ENCODE measurements around the gene RAD18. TPM values are rescaled to one million over a fixed set of nuclear protein-coding genes. Genes with fewer than 3 reads are reported as not detected.

The RAD18 gene
- total RNA-seq, 1 experiment from 2014 or later = 46.6 TPM

DNA sequence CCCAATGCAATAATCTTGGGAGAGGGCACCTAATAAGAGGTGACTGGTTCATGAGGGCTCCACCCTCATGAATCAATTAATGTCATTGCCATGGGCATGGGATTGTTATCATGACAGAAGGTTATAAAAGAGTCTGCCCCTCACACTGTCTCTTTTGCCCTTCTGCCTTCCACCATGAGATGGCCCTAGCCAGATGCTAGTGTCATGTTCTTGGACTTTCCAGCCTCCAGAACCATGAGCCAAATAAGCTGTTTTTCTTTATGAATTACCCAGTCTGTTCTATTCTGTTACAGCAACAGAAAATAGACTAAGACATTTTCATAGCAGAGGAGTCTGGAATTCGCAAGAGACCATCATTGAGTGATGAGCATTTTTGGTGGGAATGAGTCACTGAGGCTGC is 16.0 kb upstream of the RAD18 start:
- Histone ChIP-seq H4K20me1 (ENCODE audit: low read length) (no peaks in the 10 kb centered on the region), H3K9me3 (ENCODE audit: low read length) (no peaks in the 10 kb centered on the region)
- CTCF ChIA-PET = no interaction called here

DNA sequence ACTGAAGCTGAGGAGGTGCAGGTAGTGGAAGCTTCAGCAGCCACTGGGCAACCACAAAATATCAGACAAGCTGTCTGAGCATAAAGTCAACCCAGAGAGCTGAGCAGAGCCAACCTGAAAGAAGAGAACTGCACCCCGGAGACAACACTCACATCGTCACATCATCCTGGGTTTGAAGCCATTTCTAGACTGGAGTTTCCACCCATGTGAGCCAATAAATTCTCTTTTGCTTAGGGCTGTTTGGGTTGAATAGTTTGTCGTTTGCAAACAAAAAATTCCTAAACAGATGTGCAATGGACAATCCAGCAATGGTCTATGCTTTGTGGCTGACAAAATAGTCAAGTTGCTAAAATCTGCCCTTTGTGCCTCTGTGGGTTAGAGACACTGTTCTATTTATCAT is 15.3 kb upstream of the RAD18 start:
- CTCF ChIA-PET = no interaction called here
- Histone ChIP-seq H3K79me2 (ENCODE audit: low read length) (no peaks in the 10 kb centered on the region), H3K27ac (ENCODE audit: low read length) (no peak overlapping the region), H3K36me3 (ENCODE audit: low read depth, low read length) (no peaks in the 10 kb centered on the region), H3K4me1 (ENCODE audit: insufficient read depth, low read length) (no peaks in the 10 kb centered on the region), H3K27me3 (ENCODE audit: low read length) (peaks cover 3% of the 10 kb centered on the region; the same call in 1 of the 2 replicates), H3K9me2 (replicated peaks; ENCODE audit: low read length) (no peaks in the 10 kb centered on the region), H3K9me3 (ENCODE audit: low read length) (no peaks in the 10 kb centered on the region), H3K9ac (ENCODE audit: low read length) (no peak overlapping the region), H3F3A (ENCODE audit: low read length, unreplicated experiment) (no peaks in the 10 kb centered on the region), H3K4me3 (ENCODE audit: low read length) (no peak overlapping the region), H2AFZ (ENCODE audit: low read length) (no peak overlapping the region), H3K4me2 (ENCODE audit: low read length) (no peak overlapping the region), H4K20me1 (ENCODE audit: low read length) (no peaks in the 10 kb centered on the region)
- intact Hi-C loops (cut with micrococcal nuclease) = no loop called here
- no peak for ATAC-seq
- POLR2A ChIA-PET (ENCODE audit: unreplicated experiment) = no interaction called here
- BruUV-seq (replicated peaks) = no TSS peak
- DNase-seq = no peak
- no peak for TF ChIP-seq EZH2phosphoT487 (IDR thresholded peaks at IDR 0.05; ENCODE audit: borderline replicate concordance, low read length)
- TF ChIP-seq, protein P1, sequence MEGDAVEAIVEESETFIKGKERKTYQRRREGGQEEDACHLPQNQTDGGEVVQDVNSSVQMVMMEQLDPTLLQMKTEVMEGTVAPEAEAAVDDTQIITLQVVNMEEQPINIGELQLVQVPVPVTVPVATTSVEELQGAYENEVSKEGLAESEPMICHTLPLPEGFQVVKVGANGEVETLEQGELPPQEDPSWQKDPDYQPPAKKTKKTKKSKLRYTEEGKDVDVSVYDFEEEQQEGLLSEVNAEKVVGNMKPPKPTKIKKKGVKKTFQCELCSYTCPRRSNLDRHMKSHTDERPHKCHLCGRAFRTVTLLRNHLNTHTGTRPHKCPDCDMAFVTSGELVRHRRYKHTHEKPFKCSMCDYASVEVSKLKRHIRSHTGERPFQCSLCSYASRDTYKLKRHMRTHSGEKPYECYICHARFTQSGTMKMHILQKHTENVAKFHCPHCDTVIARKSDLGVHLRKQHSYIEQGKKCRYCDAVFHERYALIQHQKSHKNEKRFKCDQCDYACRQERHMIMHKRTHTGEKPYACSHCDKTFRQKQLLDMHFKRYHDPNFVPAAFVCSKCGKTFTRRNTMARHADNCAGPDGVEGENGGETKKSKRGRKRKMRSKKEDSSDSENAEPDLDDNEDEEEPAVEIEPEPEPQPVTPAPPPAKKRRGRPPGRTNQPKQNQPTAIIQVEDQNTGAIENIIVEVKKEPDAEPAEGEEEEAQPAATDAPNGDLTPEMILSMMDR (conservative IDR thresholded peaks at IDR 0.05; ENCODE audit: low read depth, low read length) = no peak
- no peak for TF ChIP-seq EZH2 (IDR thresholded peaks at IDR 0.05; ENCODE audit: low read length, unreplicated experiment)

More for the DNA sequence above, 16.0 kb upstream of the RAD18 start:
- H3K4me1 ChIP-seq (ENCODE audit: insufficient read depth, low read length) = no peaks in the 10 kb centered on the region
- no TSS peak for BruUV-seq (replicated peaks)
- H3K27me3 ChIP-seq (ENCODE audit: low read length) = peaks cover 3% of the 10 kb centered on the region; the same call in 1 of the 2 replicates
- no peaks in the 10 kb centered on the region for H3K36me3 ChIP-seq (ENCODE audit: low read depth, low read length)
- no peaks in the 10 kb centered on the region for H3K9me2 ChIP-seq (replicated peaks; ENCODE audit: low read length)
- POLR2A ChIA-PET (ENCODE audit: unreplicated experiment) = no interaction called here
- H3K4me2 ChIP-seq (ENCODE audit: low read length) = no peak overlapping the region
- TF ChIP-seq EZH2phosphoT487 (IDR thresholded peaks at IDR 0.05; ENCODE audit: borderline replicate concordance, low read length) (no peak), EZH2 (IDR thresholded peaks at IDR 0.05; ENCODE audit: low read length, unreplicated experiment) (no peak)
- TF ChIP-seq, protein P1 (conservative IDR thresholded peaks at IDR 0.05; ENCODE audit: low read depth, low read length) = no peak
- no peak overlapping the region for H3K9ac ChIP-seq (ENCODE audit: low read length)
- no peak overlapping the region for H3K4me3 ChIP-seq (ENCODE audit: low read length)
- no peaks in the 10 kb centered on the region for H3F3A ChIP-seq (ENCODE audit: low read length, unreplicated experiment)
- no peaks in the 10 kb centered on the region for H3K79me2 ChIP-seq (ENCODE audit: low read length)
- intact Hi-C loops (cut with micrococcal nuclease) = no loop called here
- H3K27ac ChIP-seq (ENCODE audit: low read length) = no peak overlapping the region
- DNase-seq (no peak), ATAC-seq (no peak)
- H2AFZ ChIP-seq (ENCODE audit: low read length) = no peak overlapping the region

DNA sequence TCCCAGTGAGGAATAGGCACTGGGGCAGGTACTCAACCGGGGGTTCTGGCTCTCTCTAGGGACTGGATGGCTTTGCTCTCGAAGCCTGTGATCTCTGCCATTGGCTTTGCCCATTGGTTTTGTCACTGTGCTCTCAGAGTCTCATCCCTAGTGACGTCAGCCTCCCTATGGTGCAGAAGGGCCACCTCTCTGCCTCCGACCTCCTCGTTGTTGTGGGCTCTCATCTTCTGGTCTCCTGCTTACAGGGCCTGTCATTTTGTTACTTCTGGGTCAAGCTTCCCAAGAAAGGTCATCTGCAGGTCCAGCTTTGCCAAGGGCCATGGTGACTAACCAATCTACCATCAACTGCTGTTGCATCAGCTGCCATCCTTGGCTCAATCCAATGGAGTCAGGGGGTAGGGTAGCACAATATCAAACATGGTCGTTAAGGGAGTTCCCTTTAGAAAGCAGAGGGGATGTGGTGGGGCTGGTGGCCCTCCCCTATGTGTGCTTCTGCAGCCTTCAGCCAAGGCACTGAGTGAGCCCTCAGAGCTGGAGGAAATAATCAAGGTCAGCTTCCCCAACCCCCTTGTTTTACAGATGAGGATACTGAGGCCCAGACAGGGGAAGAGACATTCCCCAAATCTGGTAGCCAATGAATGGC is 13.4 kb upstream of the RAD18 start:
- DNase-seq = no peak
- H3K36me3 ChIP-seq (ENCODE audit: low read depth, low read length) = no peaks in the 10 kb centered on the region
- H3K9me2 ChIP-seq (replicated peaks; ENCODE audit: low read length) = no peaks in the 10 kb centered on the region
- H3K9ac ChIP-seq (ENCODE audit: low read length) = no peak overlapping the region
- intact Hi-C loops (cut with micrococcal nuclease) = no loop called here
- H3K4me2 ChIP-seq (ENCODE audit: low read length) = no peak overlapping the region
- BruUV-seq (replicated peaks) = no TSS peak
- ChIA-PET POLR2A (ENCODE audit: unreplicated experiment) (no interaction called here), CTCF (interaction anchor here (0.6 to 0.7 kb wide), 2 partner anchors 11 to 180 kb away, joined by 5 read pairs; no protein-coding TSS in a partner anchor)
- no peak for TF ChIP-seq EZH2 (IDR thresholded peaks at IDR 0.05; ENCODE audit: low read length, unreplicated experiment)
- TF ChIP-seq, protein P1 (conservative IDR thresholded peaks at IDR 0.05; ENCODE audit: low read depth, low read length) = no peak
- no peak for TF ChIP-seq EZH2phosphoT487 (IDR thresholded peaks at IDR 0.05; ENCODE audit: borderline replicate concordance, low read length)
- H3K4me3 ChIP-seq (ENCODE audit: low read length) = no peak overlapping the region
- no peaks in the 10 kb centered on the region for H4K20me1 ChIP-seq (ENCODE audit: low read length)
- H3K9me3 ChIP-seq (ENCODE audit: low read length) = no peaks in the 10 kb centered on the region
- H3K4me1 ChIP-seq (ENCODE audit: insufficient read depth, low read length) = no peaks in the 10 kb centered on the region
- H2AFZ ChIP-seq (ENCODE audit: low read length) = no peak overlapping the region
- ATAC-seq = no peak
- H3K79me2 ChIP-seq (ENCODE audit: low read length) = no peaks in the 10 kb centered on the region
- no peak overlapping the region for H3K27ac ChIP-seq (ENCODE audit: low read length)
- peaks cover 3% of the 10 kb centered on the region; the same call in 1 of the 2 replicates for H3K27me3 ChIP-seq (ENCODE audit: low read length)
- no peaks in the 10 kb centered on the region for H3F3A ChIP-seq (ENCODE audit: low read length, unreplicated experiment)

All from PC-3 (cell line).